OCI-LY3 (cell line): ENCODE results near the gene RHOC.
A peak's percentile ranks its signal among the peaks of the same experiment; 100 is the strongest.
"Not testable (repeated sequence)": the region's sequence is repeated elsewhere in the genome, so short reads cannot be mapped to it uniquely, and the experiment has no call there.

Experiments used
- H2AFZ ChIP-seq: fragments of 200-600, 300-600 bp; shearing (Covaris generic); 2 replicates; pipeline ENCODE4 v1.6.0; 2014; ENCODE audit warnings: antibody characterized with exemption, low read depth, low read length
- H3K27ac ChIP-seq: fragments of 200-600, 300-600 bp; sonication (generic); 2 replicates; pipeline ENCODE4 v1.5.1; 2014; ENCODE audit warnings: mild to moderate bottlenecking, low read length, moderate library complexity, mixed read lengths
- H3K27me3 ChIP-seq: fragments of 200-600, 300-600 bp; sonication (generic); 2 replicates; pipeline ENCODE4 v1.6.1; 2014; ENCODE audit warnings: low read depth, low read length, mixed read lengths
- H3K36me3 ChIP-seq: fragments of 200-600, 300-600 bp; sonication (generic); replicated peaks from 2 replicates; pipeline ENCODE3; 2014; ENCODE audit warnings: low read depth, low read length, mixed read lengths
- H3K4me1 ChIP-seq: fragments of 300-600, 200-600 bp; sonication (generic); 2 replicates; pipeline ENCODE4 v1.6.1; 2014; ENCODE audit warnings: low read length, mixed read lengths
- H3K4me2 ChIP-seq: fragments of 200-600, 300-600 bp; sonication (generic); 2 replicates; pipeline ENCODE4 v1.6.1; 2014; ENCODE audit warnings: low read length, mixed read lengths
- H3K4me3 ChIP-seq: fragments of 300-600, 200-600 bp; sonication (generic); 2 replicates; pipeline ENCODE4 v1.5.1; 2014; ENCODE audit warnings: antibody characterized with exemption, mild to moderate bottlenecking, low read length, moderate library complexity
- H3K79me2 ChIP-seq: fragments of 300-600, 200-600 bp; shearing (Covaris generic); 2 replicates; pipeline ENCODE4 v1.6.1; 2014; ENCODE audit warnings: mild to moderate bottlenecking, low read length, mixed read lengths
- H3K9ac ChIP-seq: fragments of 300-600, 200-600 bp; shearing (Covaris generic); 2 replicates; pipeline ENCODE4 v1.6.0; 2014; ENCODE audit warnings: mild to moderate bottlenecking, low read length, moderate library complexity
- H3K9me3 ChIP-seq: fragments of 200-600, 300-600 bp; shearing (Covaris generic); 2 replicates; pipeline ENCODE4 v1.6.1; 2014; ENCODE audit warnings: low read length, mixed read lengths; ENCODE audit not compliant: insufficient read depth
- H4K20me1 ChIP-seq: fragments of 200-600, 300-600 bp; sonication (generic); 2 replicates; pipeline ENCODE4 v1.6.1; 2016; ENCODE audit warnings: low read length, mixed read lengths; ENCODE audit not compliant: insufficient read depth
- CTCF ChIP-seq: fragments of 200-600, 300-600 bp; sonication (generic); IDR thresholded peaks from 2 replicates; pipeline ENCODE4 v1.5.1; 2014; ENCODE audit warnings: antibody characterized with exemption, low read length, low read depth
- EZH2phosphoT487 ChIP-seq: fragments of 200-600 bp; shearing (Covaris generic); IDR thresholded peaks from 2 replicates; pipeline ENCODE4 v1.6.1; 2018; ENCODE audit warnings: antibody characterized with exemption, mixed run types, low read depth

Gene RHOC

DNA sequence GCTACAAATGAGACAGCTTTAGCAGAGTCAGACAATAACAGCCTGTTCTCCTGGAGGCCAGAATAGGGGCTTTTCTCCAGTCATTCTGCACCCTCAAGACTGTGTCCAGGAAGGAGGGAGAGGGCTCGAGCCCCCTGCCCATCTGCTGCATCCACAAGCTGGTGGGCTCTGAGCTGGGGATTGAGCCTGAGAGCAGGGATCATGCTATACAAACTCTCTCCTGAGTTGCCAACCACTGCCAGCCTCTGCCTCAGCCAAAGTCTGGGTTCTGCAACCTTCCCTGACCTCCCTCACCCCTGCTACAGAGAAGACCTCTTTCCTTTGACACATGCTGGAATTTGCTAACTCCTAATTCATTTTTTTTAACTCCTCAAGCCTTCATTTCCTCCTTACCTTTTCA lies 23.0 kb upstream of the RHOC start:
- Histone ChIP-seq H3K27ac (no peak overlapping the region), H2AFZ (no peak overlapping the region), H3K4me1 (no peaks in the 10 kb centered on the region), H3K4me3 (no peak overlapping the region), H3K9me3 (no peaks in the 10 kb centered on the region), H4K20me1 (no peaks in the 10 kb centered on the region), H3K36me3 (no peaks in the 10 kb centered on the region), H3K4me2 (no peak overlapping the region), H3K9ac (no peak overlapping the region), H3K79me2 (no peaks in the 10 kb centered on the region), H3K27me3 (peaks cover 14% of the 10 kb centered on the region)
- no peak for TF ChIP-seq EZH2phosphoT487

DNA sequence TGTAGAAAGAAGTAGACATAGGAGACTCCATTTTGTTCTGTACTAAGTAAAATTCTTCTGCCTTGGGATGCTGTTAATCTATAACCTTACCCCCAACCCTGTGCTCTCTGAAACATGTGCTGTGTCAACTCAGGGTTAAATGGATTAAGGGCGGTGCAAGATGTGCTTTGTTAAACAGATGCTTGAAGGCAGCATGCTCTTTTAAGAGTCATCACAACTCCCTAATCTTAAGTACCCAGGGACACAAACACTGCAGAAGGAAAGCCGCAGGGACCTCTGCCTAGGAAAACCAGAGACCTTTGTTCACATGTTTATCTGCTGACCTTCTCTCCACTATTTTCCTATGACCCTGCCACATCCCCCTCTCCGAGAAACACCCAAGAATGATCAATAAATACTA lies 22.1 kb upstream of the RHOC start:
- H3K36me3 ChIP-seq, H3K4me3 ChIP-seq, H3K79me2 ChIP-seq, H3K9me3 ChIP-seq, H3K4me2 ChIP-seq, H3K27ac ChIP-seq, H4K20me1 ChIP-seq, H3K4me1 ChIP-seq, H3K27me3 ChIP-seq, H3K9ac ChIP-seq, H2AFZ ChIP-seq: not testable (repeated sequence)

DNA sequence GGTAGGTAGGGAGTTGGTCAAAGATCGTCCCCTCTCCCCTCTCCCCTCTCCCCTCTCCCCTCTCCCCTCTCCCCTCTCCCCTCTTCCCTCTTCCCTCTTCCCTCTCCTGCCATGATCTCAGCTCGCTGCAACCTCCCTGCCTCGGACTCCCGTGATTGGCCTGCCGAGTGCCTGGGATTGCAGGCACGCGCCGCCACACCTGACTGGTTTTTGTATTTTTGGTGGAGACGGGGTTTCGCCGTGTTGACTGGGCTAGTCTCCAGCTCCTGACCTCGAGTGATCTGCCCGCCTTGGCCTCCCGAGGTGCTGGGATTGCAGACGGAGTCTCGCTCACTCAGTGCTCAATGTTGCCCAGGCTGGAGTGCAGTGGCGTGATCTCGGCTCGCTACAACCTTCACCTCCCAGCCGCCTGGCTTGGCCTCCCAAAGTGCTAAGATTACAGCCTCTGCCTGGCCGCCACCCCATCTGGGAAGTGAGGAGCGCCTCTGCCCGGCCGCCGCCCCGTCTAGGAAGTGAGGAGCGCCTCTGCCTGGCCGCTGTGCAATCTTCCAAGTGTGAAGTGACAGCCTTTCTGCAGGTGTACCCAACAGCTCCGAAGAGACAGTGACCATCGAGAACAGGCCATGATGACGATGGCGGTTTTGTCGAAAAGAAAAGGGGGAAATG lies 21.5 kb upstream of the RHOC start:
- not testable (repeated sequence) for H3K9ac ChIP-seq, H3K79me2 ChIP-seq, H3K4me3 ChIP-seq, H3K27me3 ChIP-seq, H3K9me3 ChIP-seq, H4K20me1 ChIP-seq, H3K27ac ChIP-seq, H3K4me2 ChIP-seq, H3K36me3 ChIP-seq, H3K4me1 ChIP-seq, H2AFZ ChIP-seq

- no peak overlapping the region for H2AFZ ChIP-seq
- no peak overlapping the region for H3K4me3 ChIP-seq
- TF ChIP-seq EZH2phosphoT487 (no peak), CTCF (peak; percentile 11; the same call in 1 of the 2 replicates)
- H3K36me3 ChIP-seq: no peaks in the 10 kb centered on the region
- no peaks in the 10 kb centered on the region for H3K4me1 ChIP-seq
- no peaks in the 10 kb centered on the region for H3K79me2 ChIP-seq
- H3K27me3 ChIP-seq: no peaks in the 10 kb centered on the region
- H4K20me1 ChIP-seq: no peaks in the 10 kb centered on the region
- H3K9ac ChIP-seq: no peak overlapping the region
- no peak overlapping the region for H3K4me2 ChIP-seq
- H3K27ac ChIP-seq: no peak overlapping the region
- no peaks in the 10 kb centered on the region for H3K9me3 ChIP-seq
These were observed 20.8 kb upstream of the RHOC start for GRCh38 chr1:112727716-112728115.

- H3K9me3 ChIP-seq, H3K36me3 ChIP-seq, H3K27me3 ChIP-seq, H2AFZ ChIP-seq, H4K20me1 ChIP-seq, H3K27ac ChIP-seq, H3K4me3 ChIP-seq, H3K4me2 ChIP-seq, H3K79me2 ChIP-seq, H3K9ac ChIP-seq, H3K4me1 ChIP-seq: not testable (repeated sequence)
These were observed 17.3 kb upstream of the RHOC start for GRCh38 chr1:112724240-112724639.

DNA sequence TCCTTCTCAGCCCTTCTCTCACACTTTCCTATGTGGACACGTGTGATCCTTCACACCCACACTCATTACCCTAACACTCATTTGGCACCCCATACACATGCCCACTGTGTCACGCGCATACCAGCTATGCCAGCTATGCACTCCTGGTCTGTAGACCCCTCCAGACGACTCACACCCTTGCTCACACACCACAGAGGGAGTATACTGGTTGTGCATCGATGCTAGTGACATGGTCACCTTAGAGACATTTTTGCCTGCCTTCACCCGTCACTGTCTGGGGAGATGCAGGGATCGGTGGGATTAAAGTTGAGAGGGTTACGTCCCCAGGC lies 16.5 kb upstream of the RHOC start:
- no peak overlapping the region for H3K4me2 ChIP-seq
- H3K27ac ChIP-seq: no peak overlapping the region
- H3K4me3 ChIP-seq: no peak overlapping the region
- H3K9ac ChIP-seq: no peak overlapping the region
- H2AFZ ChIP-seq: no peak overlapping the region
- H3K4me1 ChIP-seq: 0 out of 2 replicates have a peak, but pooled peaks cover 2% of the 10 kb centered on the region
- TF ChIP-seq CTCF (no peak), EZH2phosphoT487 (no peak)
- H3K9me3 ChIP-seq: no peaks in the 10 kb centered on the region
- no peaks in the 10 kb centered on the region for H3K79me2 ChIP-seq
- peaks cover 7% of the 10 kb centered on the region; the same call in 1 of the 2 replicates for H3K27me3 ChIP-seq
- no peaks in the 10 kb centered on the region for H4K20me1 ChIP-seq
- H3K36me3 ChIP-seq: no peaks in the 10 kb centered on the region
